Measurements from ENCODE around the gene TBC1D22B. TPM values are rescaled to one million over a fixed set of nuclear protein-coding genes. Genes with fewer than 3 reads are reported as not detected.

Gene TBC1D22B
- total and polyA plus RNA-seq, 2 of the 13 experiments (the other 11 are each of a cell fraction or from before 2014, with no cell fraction given), result 9.7 to 12.9 TPM

DNA sequence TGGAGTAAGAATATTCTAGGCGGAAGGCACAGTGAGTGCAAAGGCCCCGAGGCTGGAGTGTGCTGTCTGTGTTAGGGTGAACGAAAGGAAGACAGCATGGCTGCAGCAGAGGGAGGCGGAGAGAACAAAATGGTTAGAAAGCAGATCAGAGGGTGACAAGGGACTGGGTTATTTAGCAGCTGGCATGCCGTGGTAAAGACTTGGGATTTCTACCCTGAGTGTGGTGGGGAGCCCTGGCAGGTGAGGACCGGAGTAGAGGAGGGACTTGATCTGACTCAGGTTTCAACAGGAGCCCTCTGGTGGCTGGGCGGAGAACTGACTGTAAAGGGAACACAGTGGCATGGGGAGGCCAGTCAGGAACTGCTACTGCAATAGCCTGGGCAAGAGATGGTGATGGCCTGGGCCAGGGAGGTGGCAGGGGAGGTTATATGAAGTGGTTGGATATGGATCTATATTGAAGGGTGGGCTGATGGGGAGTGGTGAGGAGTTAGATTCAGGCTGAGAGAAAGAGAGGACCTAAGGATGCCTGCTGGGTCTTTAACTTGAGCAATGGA lies 49.6 kb upstream of the TBC1D22B start:
- POLR2A ChIA-PET, result interaction anchor here (1.2 to 2.3 kb wide), 3 partner anchors 35 to 190 kb away, joined by 3 to 7 read pairs (median 5); no protein-coding TSS in a partner anchor
- Histone ChIP-seq H3K9me3 (ENCODE audit: low read length) (no peaks in the 10 kb centered on the region), H3K4me2 (ENCODE audit: low read depth, low read length) (no peak overlapping the region), H3K4me3 (replicated peaks in 1 of 3; ENCODE audit: insufficient read depth in 1 of 3, low read depth in 2 of 3, low read length in 3 of 3) (no peak overlapping the region), H2AFZ (ENCODE audit: low read length) (no peak overlapping the region), H3K79me2 (ENCODE audit: insufficient read depth, low read length) (no peaks in the 10 kb centered on the region), H3K27me3 (ENCODE audit: control insufficient read depth in 1 of 2, insufficient read depth in 2 of 2, low read length in 2 of 2) (peaks cover 2 to 13% of the 10 kb centered on the region in 2 experiments; a peak in 2 of 5 replicates), H3K4me1 (ENCODE audit: insufficient read depth, low read length) (peaks cover 35% of the 10 kb centered on the region), H4K20me1 (ENCODE audit: insufficient read depth, low read length) (no peaks in the 10 kb centered on the region), H3K9ac (ENCODE audit: insufficient read depth, low read depth, low read length) (no peak overlapping the region), H3K36me3 (replicated peaks in 1 of 2; ENCODE audit: control insufficient read depth in 1 of 2, insufficient read depth in 2 of 2, low read length in 2 of 2) (no peaks in the 10 kb centered on the region), H3K27ac (ENCODE audit: extremely low read length, insufficient read depth, low read length) (no peak overlapping the region)
- WGBS (ENCODE audit: low lambda C conversion rate), result 48% methylated on average over 7 of the region's 7 CpGs
- BruUV-seq (replicated peaks), result no TSS peak
- in situ Hi-C loops (cut with HindIII; ENCODE audit: extremely low pct_ligation_motif_present, low pct_unique_long_range_greater_than_20kb), result loop anchor here (5.0 kb wide), 2 partner anchors 156 to 186 kb away; no protein-coding TSS in a partner anchor
- DNase-seq (ENCODE audit: low spot score) (peak; percentile 87), ATAC-seq (peak; percentile 89), FAIRE-seq (peak; percentile 92)
- CTCF ChIA-PET (ENCODE audit: low intra/inter-chr PET ratio, low total read pairs), result interaction anchor here (1.0 to 10.6 kb wide), 7 partner anchors 35 to 442 kb away, joined by 3 to 268 read pairs (median 7); no protein-coding TSS in a partner anchor
- intact Hi-C loops (cut with micrococcal nuclease; ENCODE audit: unreplicated experiment), result loop anchor here (1.0 kb wide), 1 partner anchor 36 kb away; no protein-coding TSS in a partner anchor
- no peak for TF ChIP-seq SP140L (CRISPR knock-in tag; IDR thresholded peaks at IDR 0.05; ENCODE audit: borderline replicate concordance)
- no peak for TF ChIP-seq SKI (IDR thresholded peaks at IDR 0.05; ENCODE audit: partially characterized antibody)
- no peak for TF ChIP-seq GTF2F1 (IDR thresholded peaks at IDR 0.05; ENCODE audit: low read length)
- no peak for TF ChIP-seq ZNF432 (CRISPR knock-in tag; IDR thresholded peaks at IDR 0.05; ENCODE audit: borderline replicate concordance)
- TF ChIP-seq HHEX (CRISPR knock-in tag; IDR thresholded peaks at IDR 0.05), result no peak
- TF ChIP-seq KDM3A (CRISPR knock-in tag; IDR thresholded peaks at IDR 0.05; ENCODE audit: low read depth), result no peak; the same call in 1 of the 2 replicates
- TF ChIP-seq, protein P1, sequence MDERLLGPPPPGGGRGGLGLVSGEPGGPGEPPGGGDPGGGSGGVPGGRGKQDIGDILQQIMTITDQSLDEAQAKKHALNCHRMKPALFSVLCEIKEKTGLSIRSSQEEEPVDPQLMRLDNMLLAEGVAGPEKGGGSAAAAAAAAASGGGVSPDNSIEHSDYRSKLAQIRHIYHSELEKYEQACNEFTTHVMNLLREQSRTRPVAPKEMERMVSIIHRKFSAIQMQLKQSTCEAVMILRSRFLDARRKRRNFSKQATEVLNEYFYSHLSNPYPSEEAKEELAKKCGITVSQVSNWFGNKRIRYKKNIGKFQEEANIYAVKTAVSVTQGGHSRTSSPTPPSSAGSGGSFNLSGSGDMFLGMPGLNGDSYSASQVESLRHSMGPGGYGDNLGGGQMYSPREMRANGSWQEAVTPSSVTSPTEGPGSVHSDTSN (CRISPR knock-in tag; IDR thresholded peaks at IDR 0.05), result no peak
- no peak for TF ChIP-seq ZNF597 (CRISPR knock-in tag; IDR thresholded peaks at IDR 0.05)
- no peak for TF ChIP-seq PREB (CRISPR knock-in tag; IDR thresholded peaks at IDR 0.05)
- no peak for TF ChIP-seq ZC3H13 (CRISPR knock-in tag; IDR thresholded peaks at IDR 0.05)
- TF ChIP-seq AGO1 (IDR thresholded peaks at IDR 0.05; ENCODE audit: low read depth, low read length, poor library complexity, severe bottlenecking), result no peak
- TF ChIP-seq TBX3 (IDR thresholded peaks at IDR 0.05; ENCODE audit: borderline replicate concordance), result no peak
- no peak for TF ChIP-seq KDM6A (CRISPR knock-in tag; IDR thresholded peaks at IDR 0.05; ENCODE audit: low read depth)
- no peak for TF ChIP-seq HNF4G (IDR thresholded peaks at IDR 0.05; ENCODE audit: borderline replicate concordance, low read depth, low read length)
- TF ChIP-seq HNF4G (CRISPR knock-in tag; IDR thresholded peaks at IDR 0.05; ENCODE audit: borderline replicate concordance, low read depth), result no peak

Data from HepG2 (cell line).